Ovary (tissue), 9 donors: ENCODE data around the gene VN1R2. TPM values are rescaled to one million over a fixed set of nuclear protein-coding genes. Genes with fewer than 3 reads are reported as not detected.
"Not testable (repeated sequence)": the region's sequence is repeated elsewhere in the genome, so short reads cannot be mapped to it uniquely, and the experiment has no call there.

Source experiments
- DNase-seq, 5 donors: peaks; one replicate each; pipeline ENCODE4 v3.0.0-alpha.2; 2019 to 2020
- H3K27ac ChIP-seq, 2 donors: fragments of 200-600 bp; one replicate each; pipeline versions ENCODE4 v1.5.1 to v1.8.0; 2019 to 2022
- H3K27me3 ChIP-seq: fragments of 200-600 bp; one replicate; pipeline ENCODE4 v1.8.0; 2022
- H3K36me3 ChIP-seq: fragments of 200-600 bp; sonication (generic); one replicate; pipeline ENCODE4 v1.5.1; 2019
- H3K4me1 ChIP-seq: one replicate; pipeline ENCODE4 v1.8.1; 2013; ENCODE audit warnings: mild to moderate bottlenecking, moderate library complexity; ENCODE audit not compliant: insufficient read depth
- H3K4me3 ChIP-seq: fragments of 200-600 bp; sonication (generic); one replicate; pipeline ENCODE4 v1.5.1; 2017
- H3K9me3 ChIP-seq, 2 donors: fragments of 200-600 bp in 1 of 2; sonication (generic) in 1 of 2; one replicate each; pipeline versions ENCODE4 v1.5.1 to v1.8.1; 2013 to 2019; ENCODE audit warnings: mild to moderate bottlenecking in 1 of 2, moderate library complexity in 1 of 2
- EP300 ChIP-seq: sonication (generic); formaldehyde crosslinking; IDR thresholded peaks from one replicate; pipeline ENCODE4 v1.6.1; 2017; ENCODE audit warnings: antibody characterized with exemption
- POLR2A ChIP-seq: fragments of 450-650 bp; IDR thresholded peaks from one replicate; pipeline ENCODE4 v1.6.1; 2017; ENCODE audit warnings: antibody characterized with exemption, mild to moderate bottlenecking, moderate library complexity
- WGBS, 3 donors: extraction: QIAGEN DNeasy Blood & Tissue Kit in 1 of 3; methylation state at CpG; one replicate each; pipeline versions ENCODE4 v1.1.5 to v1.1.7; 2013 to 2017; 5-methylcytosine and 5-hydroxymethylcytosine counted together
- intact Hi-C, 4 donors: fragments of 100-400 bp; cut with DNase I; formaldehyde crosslinking; loops; one replicate each; pipeline versions ENCODE4 v1.11.0 to v1.15.1; 2022 to 2023
- polyA plus RNA-seq, 2 donors: library from polyadenylated mRNA; stranded (reverse); fragments of 200-250 nt in 1 of 2; fragments of 350-450 nt in 1 of 2; fragmentation: Illumina TruSeq in 1 of 2; extraction: RNeasy Lipid Tissue Mini Kit (QIAGEN cat#74804) in 1 of 2; gene quantifications; one replicate each; pipeline ENCODE4 v1.2.3, GENCODE V29; 2013 to 2014
- total RNA-seq, 7 donors: library from RNA; depleted of rRNA in 2 of 7; stranded (reverse); fragments of >200 nt in 2 of 7; fragmentation: NEBNext Ultra II Directional in 3 of 7; extraction: Animal tissue kit (Norgen Biotek cat#: 25700) in 3 of 7; gene quantifications; one replicate each; pipeline versions ENCODE4 v1.1.0 to v1.2.4, GENCODE V29; 2016 to 2023
- TF ChIP-seq, protein P1 (sequence below), 3 donors: fragments of 450-650 bp in 2 of 3; fragments of 200-600 bp in 1 of 3; IDR thresholded peaks; one replicate each; pipeline versions ENCODE4 v1.5.1 to v1.8.0; 2016 to 2022; ENCODE audit warnings: antibody characterized with exemption in 3 of 3, mild to moderate bottlenecking in 1 of 3
- donor health status: DM: no; HTN: no; CAD: no; lungs with moderate emphysema.
- donor health status: DM: no; HTN: no; CAD: no.
- donor health status: Bipolar disorder and iron deficiency.
- donor health status: DM: yes; HTN: yes; CAD: no.
- donor health status: DM: no; HTN: no; CAD: no.
- donor health status: DM: yes; HTN: yes; CAD: no.

VN1R2 gene
- total and polyA plus RNA-seq, 9 donors: 0.25 TPM; not detected in 8

DNA sequence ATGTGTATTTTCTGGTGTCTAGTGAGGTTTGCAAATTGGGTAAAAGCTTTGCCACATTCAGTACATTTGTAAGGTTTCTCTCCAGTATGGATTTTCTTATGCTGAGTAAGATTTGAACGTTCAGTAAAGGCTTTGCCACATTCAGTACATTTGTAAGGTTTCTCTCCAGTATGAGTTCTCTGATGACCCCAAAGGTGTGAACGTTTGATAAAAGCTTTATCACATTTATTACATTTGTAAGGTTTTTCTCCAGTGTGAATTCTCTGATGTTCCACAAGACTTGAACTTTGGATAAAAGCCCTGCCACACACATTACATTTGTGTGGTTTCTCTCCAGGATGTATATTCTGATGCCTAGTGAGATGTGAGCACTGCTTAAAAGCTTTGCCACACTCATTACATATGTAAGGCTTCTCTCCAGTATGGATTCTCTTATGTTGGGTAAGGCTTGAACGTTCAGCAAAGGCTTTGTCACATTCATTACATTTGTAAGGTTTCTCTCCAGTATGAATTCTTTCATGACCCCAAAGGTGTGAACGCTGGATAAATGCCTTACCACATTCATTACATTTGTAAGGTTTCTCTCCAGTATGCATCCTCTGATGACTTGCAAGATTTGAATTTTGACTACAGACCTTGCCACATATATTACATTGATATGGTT is 20.8 kb upstream of the VN1R2 start:
- H3K36me3 ChIP-seq: no peaks in the 10 kb centered on the region
- no peaks in the 10 kb centered on the region for H3K27me3 ChIP-seq
- intact Hi-C loops: no loop called here
- no peak for TF ChIP-seq POLR2A
- TF ChIP-seq EP300: no peak
- TF ChIP-seq, protein P1, sequence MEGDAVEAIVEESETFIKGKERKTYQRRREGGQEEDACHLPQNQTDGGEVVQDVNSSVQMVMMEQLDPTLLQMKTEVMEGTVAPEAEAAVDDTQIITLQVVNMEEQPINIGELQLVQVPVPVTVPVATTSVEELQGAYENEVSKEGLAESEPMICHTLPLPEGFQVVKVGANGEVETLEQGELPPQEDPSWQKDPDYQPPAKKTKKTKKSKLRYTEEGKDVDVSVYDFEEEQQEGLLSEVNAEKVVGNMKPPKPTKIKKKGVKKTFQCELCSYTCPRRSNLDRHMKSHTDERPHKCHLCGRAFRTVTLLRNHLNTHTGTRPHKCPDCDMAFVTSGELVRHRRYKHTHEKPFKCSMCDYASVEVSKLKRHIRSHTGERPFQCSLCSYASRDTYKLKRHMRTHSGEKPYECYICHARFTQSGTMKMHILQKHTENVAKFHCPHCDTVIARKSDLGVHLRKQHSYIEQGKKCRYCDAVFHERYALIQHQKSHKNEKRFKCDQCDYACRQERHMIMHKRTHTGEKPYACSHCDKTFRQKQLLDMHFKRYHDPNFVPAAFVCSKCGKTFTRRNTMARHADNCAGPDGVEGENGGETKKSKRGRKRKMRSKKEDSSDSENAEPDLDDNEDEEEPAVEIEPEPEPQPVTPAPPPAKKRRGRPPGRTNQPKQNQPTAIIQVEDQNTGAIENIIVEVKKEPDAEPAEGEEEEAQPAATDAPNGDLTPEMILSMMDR (IDR thresholded peaks at IDR 0.05): no peak
- no peak overlapping the region for H3K4me3 ChIP-seq
- peaks cover 6 to 52% of the 10 kb centered on the region in 2 donors for H3K9me3 ChIP-seq
- no peaks in the 10 kb centered on the region for H3K4me1 ChIP-seq
- 94 to 97% (median 96%) methylated on average over 4 of the region's 4 CpGs for WGBS, 3 donors
- no peak for DNase-seq
- no peak overlapping the region for H3K27ac ChIP-seq

- TF ChIP-seq, protein P1 (IDR thresholded peaks at IDR 0.05): no peak
- TF ChIP-seq EP300: no peak
- no peak for TF ChIP-seq POLR2A
- Histone ChIP-seq H3K27ac (no peak overlapping the region), H3K27me3 (no peaks in the 10 kb centered on the region), H3K36me3 (no peaks in the 10 kb centered on the region), H3K9me3 (peaks cover 0 to 49% of the 10 kb centered on the region in 2 donors), H3K4me3 (no peak overlapping the region), H3K4me1 (no peaks in the 10 kb centered on the region)
- DNase-seq: no peak
- WGBS, 3 donors: 92 to 100% (median 100%) methylated on average over 1 of the region's 1 CpG
- intact Hi-C loops: no loop called here
Measured at GRCh38 chr19:53246498-53246897, 11.6 kb upstream of the VN1R2 start.

DNA sequence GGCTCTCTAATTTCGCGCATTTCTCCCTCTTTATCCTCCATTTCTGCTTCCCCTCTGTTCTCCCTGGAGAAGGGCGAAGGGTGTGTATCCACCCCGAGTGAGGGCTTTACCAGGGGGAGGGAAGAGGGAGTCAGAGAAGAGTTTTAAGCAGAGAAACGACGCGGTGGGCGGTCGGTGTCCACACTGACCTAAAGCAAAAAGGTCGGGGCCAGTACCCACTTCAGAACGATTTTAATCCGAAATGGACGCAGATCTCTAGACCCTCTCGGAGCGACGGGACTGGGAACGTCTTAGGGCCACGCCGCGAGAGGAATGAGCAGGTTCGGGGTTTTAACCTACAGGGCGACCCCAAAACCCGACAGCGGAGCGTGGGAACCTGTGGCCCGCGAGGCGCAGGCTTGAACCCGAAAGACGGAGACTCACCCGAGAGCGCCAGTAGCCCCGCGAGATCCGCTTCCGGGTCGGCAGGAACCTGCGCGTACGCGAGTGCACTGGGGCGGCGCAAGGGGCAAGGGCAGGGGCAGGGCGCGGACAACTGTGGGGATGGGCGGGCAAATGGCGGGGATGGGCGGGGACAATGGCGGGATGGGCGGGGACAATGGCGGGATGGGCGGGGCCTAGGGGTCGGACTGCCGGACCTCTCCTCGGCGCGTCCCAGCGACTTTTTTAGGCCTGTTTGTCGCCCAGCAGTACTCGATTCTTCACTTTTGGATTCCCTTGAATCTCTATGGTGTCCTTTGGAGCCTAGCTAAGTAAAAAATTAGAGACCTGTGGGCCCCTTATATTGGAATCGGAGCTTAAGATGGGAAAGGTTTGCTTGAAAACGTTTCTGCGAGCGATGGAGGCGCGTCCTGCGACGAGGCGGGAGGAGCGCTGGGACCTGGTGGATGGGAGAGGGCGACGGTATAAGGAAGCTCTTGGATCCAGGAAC is 3.4 kb upstream of the VN1R2 start, which contains the start of gene ZNF677:
ZNF677 (minus strand) TSS at position 463 of the 931 bp plus-strand sequence. CDS start 3,323 bp downstream, outside the sequence.
- 1 to 2% (median 1%) methylated on average over 61 to 72 of the region's 72 CpGs for WGBS, 3 donors
- intact Hi-C loops: loop anchor here in 1 of 4 donors (5.0 kb wide), 1 partner anchor 98 kb away; no protein-coding TSS in a partner anchor
- H3K9me3 ChIP-seq: peaks cover 0 to 18% of the 10 kb centered on the region in 2 donors
- TF ChIP-seq POLR2A (peak; percentile 47), EP300 (no peak)
- H3K4me3 ChIP-seq: peak within 1 kb of the TSS; percentile 58
- H3K27ac ChIP-seq: peak within 1 kb of the TSS; percentile 16 to 78
- H3K4me1 ChIP-seq: peaks cover 3% of the 10 kb centered on the region
- no peaks in the 10 kb centered on the region for H3K27me3 ChIP-seq
- no peaks in the 10 kb centered on the region for H3K36me3 ChIP-seq
- DNase-seq: peak; percentile 92 to 96 (median 94)

DNA sequence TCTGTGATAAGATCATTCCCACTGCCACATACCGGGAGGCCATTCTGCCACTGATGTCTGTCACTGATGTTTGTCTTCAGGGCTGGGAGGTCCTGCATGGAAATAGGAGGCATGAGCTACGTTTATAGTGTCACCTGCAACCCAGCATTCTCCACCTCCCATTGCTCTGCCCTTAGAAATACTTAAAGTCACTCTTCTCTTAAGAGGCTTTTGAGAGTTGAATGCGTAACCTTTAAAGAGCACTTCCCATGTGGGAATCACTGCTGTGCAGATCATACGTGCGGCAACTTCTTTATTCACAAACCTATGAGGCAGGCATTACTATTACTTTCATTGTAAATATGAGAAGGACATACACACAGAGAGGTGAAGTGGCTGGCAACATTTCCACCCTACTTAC is 9.5 kb downstream of the VN1R2 start, which contains the start of gene VN1R4:
VN1R4 (minus strand) TSS at position 101 of the 400 bp plus-strand sequence; CDS start at position 43, 58 bp downstream.
- H3K4me3 ChIP-seq, intact Hi-C loops, H3K27ac ChIP-seq, H3K4me1 ChIP-seq, H3K36me3 ChIP-seq, H3K27me3 ChIP-seq, DNase-seq, H3K9me3 ChIP-seq: not testable (repeated sequence)
- 82 to 85% (median 85%) methylated on average over 4 of the region's 5 CpGs for WGBS, 3 donors

- H3K4me1 ChIP-seq, H3K27ac ChIP-seq, intact Hi-C loops, DNase-seq, H3K27me3 ChIP-seq, H3K4me3 ChIP-seq, H3K9me3 ChIP-seq, H3K36me3 ChIP-seq: not testable (repeated sequence)
- 91 to 92% (median 92%) methylated on average over 14 to 26 of the region's 27 CpGs for WGBS, 3 donors
Measured at GRCh38 chr19:53269861-53270260, 11.8 kb downstream of the VN1R2 start.
